GM18498 (cell line): ENCODE data around the gene A4GNT.
"Not testable (repeated sequence)": the region's sequence is repeated elsewhere in the genome, so short reads cannot be mapped to it uniquely, and the experiment has no call there.

Source experiments
- ATAC-seq: cut with Tn5 transposase; IDR thresholded peaks from one replicate; pipeline ENCODE4 v1.9.1; 2021; ENCODE audit warnings: mild to moderate bottlenecking, moderate library complexity; ENCODE audit not compliant: unreplicated experiment

The A4GNT gene

DNA sequence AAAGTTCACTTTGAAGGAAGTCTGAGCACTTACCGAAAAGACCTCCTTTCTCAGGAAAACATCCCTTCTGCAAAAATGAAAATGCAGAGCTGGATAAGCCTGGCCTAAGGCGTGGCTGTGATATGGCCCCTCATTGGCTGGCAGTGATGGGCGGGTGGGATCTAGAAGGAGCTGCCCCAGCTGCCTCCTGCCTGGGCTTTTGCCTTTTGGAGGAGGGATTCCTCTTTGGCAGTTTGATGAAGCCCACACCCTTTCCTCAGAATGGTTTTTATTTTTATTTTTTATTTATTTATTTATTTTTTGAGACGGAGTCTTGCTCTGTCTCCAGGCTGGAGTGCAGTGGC, 12.8 kb downstream of the A4GNT start:
- ATAC-seq = no peak

DNA sequence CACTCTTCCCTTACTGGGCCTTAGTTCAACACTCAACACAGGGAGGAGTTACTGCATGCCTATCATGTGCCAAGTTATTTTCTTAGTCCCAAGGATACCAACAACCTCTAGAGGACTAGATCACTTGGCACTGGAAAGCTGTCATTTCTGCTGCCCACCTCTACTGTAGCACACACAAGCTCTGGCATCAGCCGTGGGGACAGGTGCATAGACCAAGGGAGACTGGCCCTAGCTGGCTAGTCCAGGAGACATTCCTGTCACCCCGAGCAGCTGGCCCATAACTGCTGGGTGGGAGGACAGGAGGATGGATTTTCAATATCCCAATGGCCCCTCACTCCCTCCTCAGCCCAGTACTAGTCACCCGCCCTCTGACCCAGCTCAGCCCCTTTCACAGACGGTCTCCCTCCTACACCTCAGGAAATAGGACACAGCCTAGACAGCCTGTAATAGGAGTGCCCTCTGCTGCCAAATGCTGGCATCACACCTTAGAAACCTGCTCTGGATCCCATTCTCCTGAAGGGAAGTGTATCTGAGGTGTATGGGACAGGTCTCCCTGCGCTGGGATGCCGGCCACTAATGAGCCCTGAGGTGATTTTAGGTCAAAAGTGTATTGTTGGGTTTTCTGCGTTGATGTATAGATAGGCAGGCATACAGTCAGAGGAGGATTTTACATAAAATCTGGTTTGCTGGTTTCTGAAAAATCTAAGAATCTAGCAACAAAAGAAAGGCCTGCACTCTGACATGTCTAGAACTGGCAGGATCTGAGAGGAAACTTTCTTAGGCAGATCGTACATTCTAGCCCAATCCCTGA, 13.4 kb downstream of the A4GNT start:
- peak; percentile 71 for ATAC-seq

DNA sequence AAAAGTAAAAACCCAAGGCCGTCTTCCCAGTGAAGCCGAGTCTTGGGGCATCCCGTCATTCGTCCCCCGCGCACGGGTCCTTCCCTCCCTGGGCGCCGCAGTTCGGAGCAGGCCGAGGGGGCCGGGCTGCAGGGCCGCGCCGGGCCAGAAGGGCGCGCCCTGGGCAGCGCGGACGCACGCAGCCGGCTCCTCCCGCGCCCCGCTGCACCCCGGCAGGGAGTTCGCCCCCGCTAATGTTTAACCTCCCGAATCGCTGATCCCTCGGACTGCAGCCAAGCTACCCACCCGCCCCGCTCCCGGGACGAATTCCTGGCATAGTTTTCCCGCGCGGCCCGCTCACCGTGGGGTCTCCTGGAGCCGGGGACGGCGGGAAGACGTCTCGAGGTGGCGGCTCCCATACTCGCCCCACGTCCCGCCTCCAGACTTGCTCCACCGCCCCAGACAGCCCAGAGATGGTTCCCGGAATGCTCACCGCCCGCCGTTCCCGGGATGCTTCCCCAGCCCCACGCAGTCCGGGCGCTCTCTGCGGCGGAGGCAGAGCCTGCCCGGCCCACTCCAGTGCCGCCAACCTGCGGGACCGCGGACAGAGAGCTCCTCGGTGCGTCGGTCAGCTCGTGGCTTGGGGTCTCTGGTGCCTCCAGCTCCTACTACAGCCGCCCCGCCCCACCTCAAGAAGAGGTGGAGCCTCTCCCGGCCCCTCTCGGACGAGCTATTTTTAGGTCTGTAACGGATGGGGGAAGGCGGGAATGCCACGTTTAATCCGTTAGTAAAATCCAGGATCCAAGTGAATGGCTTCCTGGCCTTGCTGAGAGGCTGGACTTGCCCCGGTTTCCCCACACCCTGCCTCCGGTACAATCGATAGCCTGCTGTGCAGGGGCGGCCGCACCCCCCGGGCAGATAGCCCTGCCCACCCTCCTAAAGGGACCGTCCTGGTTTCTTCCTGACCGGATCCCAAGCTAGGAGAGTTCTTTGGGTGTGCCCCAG, 16.9 kb downstream of the A4GNT start, which contains the start of gene DZIP1L:
Gene DZIP1L, minus strand, starts transcription at position 621 of the 984 bp plus-strand sequence. CDS start 11,637 bp downstream, outside the sequence.
- ATAC-seq = peak; percentile 85

GRCh38 chr3:138114431-138114918, 17.7 kb downstream of the A4GNT start:
- ATAC-seq = no peak

DNA sequence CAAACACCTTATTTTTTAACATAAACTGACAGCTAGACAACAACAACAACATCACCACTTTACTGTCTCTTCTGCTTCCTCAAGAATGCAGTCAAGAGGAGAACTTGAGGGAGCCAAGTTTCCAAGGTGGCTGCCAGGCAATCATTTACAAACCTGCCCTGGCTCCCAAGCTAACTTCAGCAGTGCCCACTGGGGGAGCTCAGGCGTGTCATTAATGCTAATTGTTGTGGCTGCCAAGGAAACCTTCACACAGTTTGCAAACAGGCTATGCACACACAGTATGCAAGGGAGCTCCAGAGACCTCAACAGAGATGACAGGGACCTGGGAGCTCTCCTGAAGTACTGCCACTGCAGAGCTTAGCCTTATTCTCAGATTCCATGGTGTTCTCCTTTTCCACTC, 18.9 kb downstream of the A4GNT start:
- no peak for ATAC-seq

DNA sequence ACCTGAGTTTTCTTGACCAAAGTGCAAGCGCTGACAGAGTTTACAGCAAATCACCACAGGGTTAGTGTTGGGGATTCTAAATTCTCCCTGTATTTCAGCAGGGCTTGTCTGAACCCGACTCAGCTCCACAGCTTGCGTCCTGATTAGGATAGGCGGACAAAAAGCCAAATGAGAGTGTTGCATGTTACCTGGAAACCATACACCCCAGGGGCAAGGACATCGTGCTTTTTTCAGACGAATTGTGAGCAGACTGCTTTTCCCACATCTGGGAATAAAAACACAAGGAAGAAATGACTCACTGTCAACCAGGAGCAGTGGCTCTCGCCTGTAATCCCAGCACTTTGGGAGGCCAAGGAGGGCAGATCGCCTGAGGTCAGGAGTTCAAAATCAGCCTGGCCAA, 19.8 kb downstream of the A4GNT start:
- ATAC-seq = no peak

DNA sequence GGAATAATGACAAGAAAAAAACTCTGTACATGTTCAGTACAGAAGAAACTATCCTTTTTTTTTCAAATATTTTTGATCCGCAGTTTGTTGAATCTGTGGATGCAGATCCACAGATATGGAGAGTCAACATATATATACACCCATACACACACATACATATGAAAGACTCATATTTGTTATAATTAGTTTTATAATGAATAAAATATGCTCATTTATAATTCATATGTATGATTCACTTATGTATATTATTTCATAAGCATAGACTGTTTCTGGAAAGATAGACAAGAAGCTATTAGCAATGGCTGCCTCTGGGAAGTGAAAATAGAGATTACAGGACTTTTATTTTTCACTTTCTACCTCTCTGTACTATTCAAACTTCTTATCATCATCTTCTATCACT, 26.6 kb downstream of the A4GNT start:
- ATAC-seq = no peak

DNA sequence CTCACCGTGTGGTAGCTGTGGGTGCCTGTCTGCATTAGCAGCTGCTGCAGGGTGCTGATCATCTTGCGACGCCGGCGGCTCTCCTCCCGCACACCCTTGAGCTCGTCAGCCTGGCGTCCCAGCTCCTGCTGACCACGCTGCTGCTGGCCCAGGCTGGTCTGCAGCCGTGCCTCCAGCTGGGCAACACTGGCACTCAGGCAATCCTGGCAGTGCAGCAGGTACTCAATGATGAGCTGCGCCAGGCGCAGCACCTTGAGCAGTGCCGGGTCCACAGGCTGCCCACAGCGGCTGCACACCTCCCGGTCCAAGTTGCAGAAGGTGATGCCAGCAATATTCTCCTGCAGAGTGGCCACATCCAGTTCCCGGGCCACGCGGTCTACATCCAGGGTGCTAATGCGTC, 28.7 kb downstream of the A4GNT start:
- no peak for ATAC-seq

GRCh38 chr3:138101351-138101940, 30.7 kb downstream of the A4GNT start:
- ATAC-seq = not testable (repeated sequence)

DNA sequence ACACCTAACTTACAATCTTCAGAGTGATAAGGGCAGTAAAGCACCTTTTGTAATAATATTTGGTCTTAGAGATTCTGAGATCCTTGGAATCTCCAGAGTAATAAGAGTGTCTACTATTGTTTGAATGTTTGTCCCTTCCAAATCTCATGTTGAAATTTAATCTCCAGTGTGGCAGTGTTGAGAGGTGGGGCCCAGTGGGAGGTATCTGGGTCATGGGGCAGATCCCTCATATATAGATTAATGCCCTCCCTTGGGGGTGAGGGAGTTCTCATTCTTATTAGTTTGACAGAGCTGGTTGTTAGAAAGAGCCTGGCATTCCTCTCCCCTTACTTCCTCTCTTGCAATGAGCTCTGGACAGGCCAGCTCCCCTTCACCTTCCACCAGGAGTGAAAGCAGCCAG, 32.8 kb downstream of the A4GNT start:
- no peak for ATAC-seq

GRCh38 chr3:138097192-138098172, 34.7 kb downstream of the A4GNT start:
- ATAC-seq = no peak

DNA sequence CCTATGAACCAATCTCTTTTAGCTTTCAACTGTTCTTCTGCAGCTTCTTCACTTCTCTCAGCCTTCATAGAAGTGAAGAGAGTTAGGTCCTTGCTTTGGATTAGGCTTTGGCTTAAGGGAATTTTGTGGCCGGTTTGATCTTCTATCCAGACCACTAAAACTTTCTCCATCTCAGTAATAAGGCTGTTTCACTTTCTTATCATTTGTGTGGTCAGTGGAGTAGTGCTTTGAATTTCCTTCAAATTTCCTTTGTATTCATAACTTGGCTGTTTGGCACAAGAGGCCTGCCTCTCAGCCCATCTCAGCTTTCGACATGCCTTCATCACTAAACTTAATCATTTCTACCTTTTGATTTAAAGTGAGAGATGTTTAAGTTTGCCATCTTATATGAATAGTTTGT, 38.5 kb downstream of the A4GNT start:
- ATAC-seq = no peak

DNA sequence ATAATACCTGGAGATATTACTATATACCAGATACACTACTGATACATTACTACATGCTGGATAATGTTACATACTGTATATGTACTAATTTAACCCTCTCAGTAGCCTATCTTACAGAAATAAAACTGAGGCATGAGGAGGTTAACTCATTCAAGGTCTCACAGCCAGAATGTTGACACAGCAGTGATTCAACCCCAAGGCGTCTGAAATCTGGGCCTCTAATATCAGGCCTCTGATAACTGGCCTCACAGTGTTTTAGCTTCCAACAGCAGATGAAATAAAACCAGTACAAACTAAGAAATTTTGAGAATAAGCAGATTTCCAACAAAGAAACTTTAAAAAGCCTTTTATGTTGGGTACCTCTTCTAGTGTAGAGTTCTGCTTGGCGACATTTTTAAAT, 40.2 kb downstream of the A4GNT start:
- no peak for ATAC-seq

DNA sequence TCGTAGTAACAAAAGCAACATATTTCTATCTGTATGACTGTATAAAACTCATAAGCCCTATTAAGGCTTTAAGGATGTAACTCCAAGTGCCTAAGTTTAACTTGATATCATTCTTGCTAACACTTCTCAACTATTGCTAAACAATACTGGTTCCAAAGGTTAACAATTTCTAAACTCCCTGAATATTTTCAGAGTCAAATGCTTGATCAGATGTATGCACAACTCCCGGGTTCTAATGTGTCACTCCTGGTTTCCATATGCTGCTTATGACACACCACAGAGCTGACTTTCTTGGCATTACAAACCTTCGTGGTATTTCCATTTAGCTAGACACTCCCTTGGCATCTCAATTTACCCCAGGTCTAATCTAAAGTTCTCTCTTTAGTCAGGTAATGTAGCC, 43.1 kb downstream of the A4GNT start:
- no peak for ATAC-seq

GRCh38 chr3:138085745-138086144, 46.4 kb downstream of the A4GNT start:
- ATAC-seq = not testable (repeated sequence)

DNA sequence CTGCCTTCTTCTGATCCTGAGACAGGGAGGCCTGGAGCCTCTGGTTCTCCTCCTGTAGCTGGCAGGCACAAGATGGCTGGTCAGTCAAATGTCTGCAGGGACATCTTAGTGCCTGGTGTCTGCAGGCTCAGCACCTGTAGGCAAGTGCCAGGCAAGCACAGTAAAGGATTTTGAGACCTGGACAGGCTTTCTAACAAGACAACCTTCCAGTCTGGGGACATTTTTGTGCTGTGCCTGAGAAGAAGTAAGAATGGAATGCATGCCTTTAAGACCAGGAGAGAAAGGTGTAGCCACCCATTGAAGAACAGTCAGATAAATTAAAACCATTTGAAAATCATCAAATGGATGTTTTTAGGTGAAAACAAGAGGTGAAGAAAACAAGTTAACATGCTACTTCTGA, 48.0 kb downstream of the A4GNT start:
- no peak for ATAC-seq

GRCh38 chr3:138082992-138083386, 49.2 kb downstream of the A4GNT start:
- ATAC-seq = peak; percentile 36

GRCh38 chr3:138082085-138082991, 49.9 kb downstream of the A4GNT start:
- ATAC-seq = peak; percentile 91
